ENCODE data around the gene ELOB. TPM values are rescaled to one million over a fixed set of nuclear protein-coding genes. Genes with fewer than 3 reads are reported as not detected.

Gene ELOB
- total RNA-seq, 1 donor from 2014 or later = 237 TPM

- Mint-ChIP-seq H3K27ac (peak overlapping the region; percentile 99), H3K4me3 (peak overlapping the region; percentile 71), H3K9me3 (no peaks in the 10 kb centered on the region), H3K36me3 (peaks cover 4% of the 10 kb centered on the region), H3K27me3 (peaks cover 3% of the 10 kb centered on the region), H3K4me1 (ENCODE audit: unreplicated experiment) (peaks cover 19% of the 10 kb centered on the region)
- TF ChIP-seq CTCF (conservative IDR thresholded peaks at IDR 0.05) = no peak
- DNase-seq (ENCODE audit: extremely low spot score, unreplicated experiment) = no peak
Observed at GRCh38 chr16:2779151-2779920, 2.3 kb upstream of the ELOB start.

GRCh38 chr16:2778630-2778958 lies 1.5 kb upstream of the ELOB start:
- H3K4me3 Mint-ChIP-seq = peak overlapping the region; percentile 95
- peaks cover 3% of the 10 kb centered on the region for H3K27me3 Mint-ChIP-seq
- H3K36me3 Mint-ChIP-seq = peaks cover 4% of the 10 kb centered on the region
- no peaks in the 10 kb centered on the region for H3K9me3 Mint-ChIP-seq
- peak overlapping the region; percentile 99 for H3K27ac Mint-ChIP-seq
- no peak for TF ChIP-seq CTCF (conservative IDR thresholded peaks at IDR 0.05)
- no peak for DNase-seq (ENCODE audit: extremely low spot score, unreplicated experiment)
- peaks cover 19% of the 10 kb centered on the region for H3K4me1 Mint-ChIP-seq (ENCODE audit: unreplicated experiment)

GRCh38 chr16:2777903-2778629 lies 986 bp upstream of the ELOB start:
- peak overlapping the region; percentile 99 for H3K27ac Mint-ChIP-seq
- peak overlapping the region; percentile 95 for H3K4me3 Mint-ChIP-seq
- peaks cover 5% of the 10 kb centered on the region for H3K36me3 Mint-ChIP-seq
- TF ChIP-seq CTCF (conservative IDR thresholded peaks at IDR 0.05) = no peak
- peaks cover 19% of the 10 kb centered on the region for H3K4me1 Mint-ChIP-seq (ENCODE audit: unreplicated experiment)
- DNase-seq (ENCODE audit: extremely low spot score, unreplicated experiment) = no peak
- no peaks in the 10 kb centered on the region for H3K9me3 Mint-ChIP-seq
- peaks cover 3% of the 10 kb centered on the region for H3K27me3 Mint-ChIP-seq

- DNase-seq (ENCODE audit: extremely low spot score, unreplicated experiment) = no peak
- peak overlapping the region; percentile 96 for H3K27ac Mint-ChIP-seq
- H3K9me3 Mint-ChIP-seq = no peaks in the 10 kb centered on the region
- peaks cover 19% of the 10 kb centered on the region for H3K4me1 Mint-ChIP-seq (ENCODE audit: unreplicated experiment)
- peak overlapping the region; percentile 97 for H3K4me3 Mint-ChIP-seq
- H3K36me3 Mint-ChIP-seq = peaks cover 10% of the 10 kb centered on the region
- peaks cover 3% of the 10 kb centered on the region for H3K27me3 Mint-ChIP-seq
- no peak for TF ChIP-seq CTCF (conservative IDR thresholded peaks at IDR 0.05)
Observed at GRCh38 chr16:2776500-2777139, 460 bp downstream of the ELOB start.

- TF ChIP-seq CTCF (conservative IDR thresholded peaks at IDR 0.05) = no peak
Observed at GRCh38 chr16:2775765-2776499, 1.1 kb downstream of the ELOB start.

More at GRCh38 chr16:2775765-2776499, 1.1 kb downstream of the ELOB start:
- peaks cover 10% of the 10 kb centered on the region for H3K36me3 Mint-ChIP-seq
- H3K4me3 Mint-ChIP-seq = peak overlapping the region; percentile 97
- peaks cover 19% of the 10 kb centered on the region for H3K4me1 Mint-ChIP-seq (ENCODE audit: unreplicated experiment)
- peak overlapping the region; percentile 96 for H3K27ac Mint-ChIP-seq
- H3K27me3 Mint-ChIP-seq = peaks cover 3% of the 10 kb centered on the region
- no peak for DNase-seq (ENCODE audit: extremely low spot score, unreplicated experiment)
- H3K9me3 Mint-ChIP-seq = no peaks in the 10 kb centered on the region
